GM18505 (cell line): ENCODE data around the gene CST6.

Experiments used
- ATAC-seq: cut with Tn5 transposase; IDR thresholded peaks from one replicate; pipeline ENCODE4 v1.9.1; 2021; ENCODE audit not compliant: unreplicated experiment
- POLR2A ChIP-seq: IDR thresholded peaks from 4 replicates; pipeline ENCODE4 v1.6.1; 2011; ENCODE audit warnings: borderline replicate concordance; ENCODE audit not compliant: insufficient read depth, insufficient read length; ENCODE audit errors: extremely low read depth

Gene CST6

GRCh38 chr11:65979261-65979759 lies 32.5 kb upstream of the CST6 start:
- no peak for ATAC-seq
- TF ChIP-seq POLR2A, result no peak

GRCh38 chr11:65981101-65981740 lies 30.6 kb upstream of the CST6 start:
- ATAC-seq, result no peak

GRCh38 chr11:65981972-65982823 lies 29.6 kb upstream of the CST6 start:
- TF ChIP-seq POLR2A, result no peak
- ATAC-seq, result no peak

More at GRCh38 chr11:65981101-65981740, 30.6 kb upstream of the CST6 start:
- TF ChIP-seq POLR2A, result no peak

- no peak for ATAC-seq
- TF ChIP-seq POLR2A, result no peak
These were observed 28.8 kb upstream of the CST6 start for GRCh38 chr11:65982824-65983588.

GRCh38 chr11:65983589-65983987 lies 28.2 kb upstream of the CST6 start:
- ATAC-seq, result no peak
- TF ChIP-seq POLR2A, result no peak

GRCh38 chr11:65987336-65987735 lies 24.5 kb upstream of the CST6 start:
- no peak for TF ChIP-seq POLR2A
- ATAC-seq, result no peak

- peak; percentile 75 for ATAC-seq
These were observed 22.8 kb upstream of the CST6 start for GRCh38 chr11:65988791-65989592.

GRCh38 chr11:65992056-65992455 lies 19.8 kb upstream of the CST6 start:
- no peak for ATAC-seq
- TF ChIP-seq POLR2A, result no peak

More at GRCh38 chr11:65988791-65989592, 22.8 kb upstream of the CST6 start:
- no peak for TF ChIP-seq POLR2A

GRCh38 chr11:65997286-65997685 lies 14.5 kb upstream of the CST6 start:
- no peak for TF ChIP-seq POLR2A

GRCh38 chr11:66001942-66002647 lies 9.7 kb upstream of the CST6 start, which contains the start of the genes BANF1 and EIF1AD:
Gene BANF1 (plus strand): TSS chr11:66002503. CDS start chr11:66003251, 748 bp downstream.
Gene EIF1AD (minus strand): TSS chr11:66002157. CDS start chr11:66000389, 1,768 bp downstream.
- ATAC-seq, result peak; percentile 68
- peak; percentile 85 for TF ChIP-seq POLR2A

More at GRCh38 chr11:65997286-65997685, 14.5 kb upstream of the CST6 start:
- no peak for ATAC-seq

- peak; percentile 2 for TF ChIP-seq POLR2A
- peak; percentile 52 for ATAC-seq
These were observed 9.1 kb upstream of the CST6 start for GRCh38 chr11:66002648-66003225.

- no peak for ATAC-seq
- TF ChIP-seq POLR2A, result no peak
These were observed 8.5 kb upstream of the CST6 start for GRCh38 chr11:66003291-66003690.

GRCh38 chr11:66004186-66004585 lies 7.6 kb upstream of the CST6 start:
- no peak for ATAC-seq
- TF ChIP-seq POLR2A, result no peak
